Measurements from ENCODE around the gene ZNF132. TPM values are rescaled to one million over a fixed set of nuclear protein-coding genes. Genes with fewer than 3 reads are reported as not detected.

ZNF132 gene
- total RNA-seq, 1 donor from 2014 or later = 9.9 TPM

GRCh38 chr19:58469241-58470013, 29.5 kb upstream of the ZNF132 start:
- no peaks in the 10 kb centered on the region for H3K27me3 ChIP-seq (ENCODE audit: control insufficient read depth in 3 of 3, insufficient read depth in 3 of 3, low read length in 3 of 3)
- H3K9ac ChIP-seq (ENCODE audit: low read depth in 1 of 3, low read length in 3 of 3) = no peak overlapping the region
- H3K36me3 ChIP-seq (ENCODE audit: control insufficient read depth in 3 of 3, insufficient read depth in 3 of 3, low read length in 3 of 3) = peaks cover 27 to 31% (median 30%) of the 10 kb centered on the region in 3 donors
- no peak overlapping the region for H3K27ac ChIP-seq (ENCODE audit: low read depth, low read length)
- H3K4me3 ChIP-seq (ENCODE audit: low read length in 3 of 3) = no peak overlapping the region
- H3K9me3 ChIP-seq (ENCODE audit: control insufficient read depth in 3 of 3, low read length in 3 of 3) = no peaks in the 10 kb centered on the region
- H3K4me1 ChIP-seq (ENCODE audit: control insufficient read depth in 3 of 3, insufficient read depth in 3 of 3, low read length in 3 of 3) = peaks cover 8 to 19% (median 15%) of the 10 kb centered on the region in 3 donors

- Histone ChIP-seq H3K4me1 (ENCODE audit: control insufficient read depth in 3 of 3, insufficient read depth in 3 of 3, low read length in 3 of 3) (peaks cover 8 to 19% (median 14%) of the 10 kb centered on the region in 3 donors), H3K9ac (ENCODE audit: low read depth in 1 of 3, low read length in 3 of 3) (peak overlapping the region in 1 of 3 donors; percentile 40), H3K36me3 (ENCODE audit: control insufficient read depth in 3 of 3, insufficient read depth in 3 of 3, low read length in 3 of 3) (peaks cover 27 to 31% (median 30%) of the 10 kb centered on the region in 3 donors), H3K9me3 (ENCODE audit: control insufficient read depth in 3 of 3, low read length in 3 of 3) (no peaks in the 10 kb centered on the region), H3K27me3 (ENCODE audit: control insufficient read depth in 3 of 3, insufficient read depth in 3 of 3, low read length in 3 of 3) (no peaks in the 10 kb centered on the region), H3K27ac (ENCODE audit: low read depth, low read length) (no peak overlapping the region), H3K4me3 (ENCODE audit: low read length in 3 of 3) (peak overlapping the region in 1 of 3 donors; percentile 48)
Observed at GRCh38 chr19:58468216-58468839, 28.4 kb upstream of the ZNF132 start.

- Histone ChIP-seq H3K27ac (ENCODE audit: low read depth, low read length) (peak within 1 kb of the TSS; percentile 75), H3K4me3 (ENCODE audit: low read length in 3 of 3) (peak within 1 kb of the TSS; percentile 81 to 87 (median 84)), H3K9me3 (ENCODE audit: control insufficient read depth in 3 of 3, low read length in 3 of 3) (no peaks in the 10 kb centered on the region)
Observed at GRCh38 chr19:58466760-58467589, 27.0 kb upstream of the ZNF132 start, which contains the start of gene ZNF324. Gene ZNF324 (plus strand): TSS chr19:58467080. CDS start chr19:58469186, 2,106 bp downstream.

GRCh38 chr19:58466089-58466759, 26.3 kb upstream of the ZNF132 start:
- Histone ChIP-seq H3K4me3 (ENCODE audit: low read length in 3 of 3) (peak overlapping the region; percentile 81 to 87 (median 84)), H3K4me1 (ENCODE audit: control insufficient read depth in 3 of 3, insufficient read depth in 3 of 3, low read length in 3 of 3) (peaks cover 8 to 19% (median 14%) of the 10 kb centered on the region in 3 donors), H3K27me3 (ENCODE audit: control insufficient read depth in 3 of 3, insufficient read depth in 3 of 3, low read length in 3 of 3) (no peaks in the 10 kb centered on the region), H3K9ac (ENCODE audit: low read depth in 1 of 3, low read length in 3 of 3) (peak overlapping the region; percentile 27 to 89 (median 65)), H3K36me3 (ENCODE audit: control insufficient read depth in 3 of 3, insufficient read depth in 3 of 3, low read length in 3 of 3) (peaks cover 12 to 15% (median 14%) of the 10 kb centered on the region in 3 donors), H3K9me3 (ENCODE audit: control insufficient read depth in 3 of 3, low read length in 3 of 3) (no peaks in the 10 kb centered on the region), H3K27ac (ENCODE audit: low read depth, low read length) (no peak overlapping the region)

More at GRCh38 chr19:58466760-58467589, 27.0 kb upstream of the ZNF132 start, which contains the start of gene ZNF324:
- Histone ChIP-seq H3K9ac (ENCODE audit: low read depth in 1 of 3, low read length in 3 of 3) (peak within 1 kb of the TSS; percentile 80 to 89 (median 84)), H3K4me1 (ENCODE audit: control insufficient read depth in 3 of 3, insufficient read depth in 3 of 3, low read length in 3 of 3) (peaks cover 8 to 19% (median 14%) of the 10 kb centered on the region in 3 donors), H3K27me3 (ENCODE audit: control insufficient read depth in 3 of 3, insufficient read depth in 3 of 3, low read length in 3 of 3) (no peaks in the 10 kb centered on the region), H3K36me3 (ENCODE audit: control insufficient read depth in 3 of 3, insufficient read depth in 3 of 3, low read length in 3 of 3) (peaks cover 15 to 19% (median 17%) of the 10 kb centered on the region in 3 donors)

GRCh38 chr19:58460039-58460438, 20.1 kb upstream of the ZNF132 start:
- Histone ChIP-seq H3K4me1 (ENCODE audit: control insufficient read depth in 3 of 3, insufficient read depth in 3 of 3, low read length in 3 of 3) (no peaks in the 10 kb centered on the region), H3K9me3 (ENCODE audit: control insufficient read depth in 3 of 3, low read length in 3 of 3) (no peaks in the 10 kb centered on the region), H3K9ac (ENCODE audit: low read depth in 1 of 3, low read length in 3 of 3) (no peak overlapping the region), H3K27me3 (ENCODE audit: control insufficient read depth in 3 of 3, insufficient read depth in 3 of 3, low read length in 3 of 3) (no peaks in the 10 kb centered on the region), H3K27ac (ENCODE audit: low read depth, low read length) (no peak overlapping the region), H3K36me3 (ENCODE audit: control insufficient read depth in 3 of 3, insufficient read depth in 3 of 3, low read length in 3 of 3) (peaks cover 10 to 17% (median 12%) of the 10 kb centered on the region in 3 donors), H3K4me3 (ENCODE audit: low read length in 3 of 3) (no peak overlapping the region)

- H3K27ac ChIP-seq (ENCODE audit: low read depth, low read length) = no peak overlapping the region
- H3K4me1 ChIP-seq (ENCODE audit: control insufficient read depth in 3 of 3, insufficient read depth in 3 of 3, low read length in 3 of 3) = peaks cover 6 to 13% (median 7%) of the 10 kb centered on the region in 3 donors
- H3K9me3 ChIP-seq (ENCODE audit: control insufficient read depth in 3 of 3, low read length in 3 of 3) = no peaks in the 10 kb centered on the region
- H3K4me3 ChIP-seq (ENCODE audit: low read length in 3 of 3) = no peak overlapping the region
- H3K9ac ChIP-seq (ENCODE audit: low read depth in 1 of 3, low read length in 3 of 3) = no peak overlapping the region
- H3K27me3 ChIP-seq (ENCODE audit: control insufficient read depth in 3 of 3, insufficient read depth in 3 of 3, low read length in 3 of 3) = no peaks in the 10 kb centered on the region
- H3K36me3 ChIP-seq (ENCODE audit: control insufficient read depth in 3 of 3, insufficient read depth in 3 of 3, low read length in 3 of 3) = peaks cover 19 to 27% (median 26%) of the 10 kb centered on the region in 3 donors
Observed at GRCh38 chr19:58456111-58456510, 16.2 kb upstream of the ZNF132 start.

- no peak overlapping the region for H3K9ac ChIP-seq (ENCODE audit: low read depth in 1 of 3, low read length in 3 of 3)
- H3K36me3 ChIP-seq (ENCODE audit: control insufficient read depth in 3 of 3, insufficient read depth in 3 of 3, low read length in 3 of 3) = peaks cover 19 to 27% (median 26%) of the 10 kb centered on the region in 3 donors
Observed at GRCh38 chr19:58455306-58455705, 15.4 kb upstream of the ZNF132 start.

GRCh38 chr19:58453743-58454142, 13.8 kb upstream of the ZNF132 start:
- Histone ChIP-seq H3K4me1 (ENCODE audit: control insufficient read depth in 3 of 3, insufficient read depth in 3 of 3, low read length in 3 of 3) (peaks cover 11 to 19% (median 11%) of the 10 kb centered on the region in 3 donors), H3K36me3 (ENCODE audit: control insufficient read depth in 3 of 3, insufficient read depth in 3 of 3, low read length in 3 of 3) (peaks cover 19 to 27% (median 26%) of the 10 kb centered on the region in 3 donors)

More at GRCh38 chr19:58455306-58455705, 15.4 kb upstream of the ZNF132 start:
- Histone ChIP-seq H3K9me3 (ENCODE audit: control insufficient read depth in 3 of 3, low read length in 3 of 3) (no peaks in the 10 kb centered on the region), H3K27ac (ENCODE audit: low read depth, low read length) (no peak overlapping the region), H3K27me3 (ENCODE audit: control insufficient read depth in 3 of 3, insufficient read depth in 3 of 3, low read length in 3 of 3) (no peaks in the 10 kb centered on the region), H3K4me1 (ENCODE audit: control insufficient read depth in 3 of 3, insufficient read depth in 3 of 3, low read length in 3 of 3) (peaks cover 11 to 19% (median 11%) of the 10 kb centered on the region in 3 donors), H3K4me3 (ENCODE audit: low read length in 3 of 3) (no peak overlapping the region)

More at GRCh38 chr19:58453743-58454142, 13.8 kb upstream of the ZNF132 start:
- H3K4me3 ChIP-seq (ENCODE audit: low read length in 3 of 3) = no peak overlapping the region
- no peak overlapping the region for H3K9ac ChIP-seq (ENCODE audit: low read depth in 1 of 3, low read length in 3 of 3)
- no peaks in the 10 kb centered on the region for H3K27me3 ChIP-seq (ENCODE audit: control insufficient read depth in 3 of 3, insufficient read depth in 3 of 3, low read length in 3 of 3)
- no peak overlapping the region for H3K27ac ChIP-seq (ENCODE audit: low read depth, low read length)
- H3K9me3 ChIP-seq (ENCODE audit: control insufficient read depth in 3 of 3, low read length in 3 of 3) = no peaks in the 10 kb centered on the region

Measured in skeletal muscle tissue (tissue), 4 donors.